Smooth muscle cell (in vitro differentiated cells): ENCODE results near the gene C1orf52. TPM values are rescaled to one million over a fixed set of nuclear protein-coding genes. Genes with fewer than 3 reads are reported as not detected.
A peak's percentile ranks its signal among the peaks of the same experiment; 100 is the strongest.

Experiments
- DNase-seq: peaks from one replicate; lab custom pipeline; 2025; ENCODE audit not compliant: unreplicated experiment; lab: John Stamatoyannopoulos, UW
- H2AFZ ChIP-seq: fragments of 200-600 bp; sonication (generic); 2 replicates; pipeline ENCODE4 v1.6.0; 2016; ENCODE audit warnings: antibody characterized with exemption, low read depth, mild to moderate bottlenecking
- H3F3A ChIP-seq: fragments of 200-600 bp; sonication (generic); 2 replicates; pipeline ENCODE4 v1.6.0; 2017; ENCODE audit warnings: antibody characterized with exemption, low read depth
- H3K27ac ChIP-seq: fragments of 200-600 bp; sonication (generic); 2 replicates; pipeline ENCODE4 v1.5.1; 2016; ENCODE audit warnings: low read depth, mild to moderate bottlenecking
- H3K27me3 ChIP-seq: fragments of 200-600 bp; sonication (generic); 2 replicates; pipeline ENCODE4 v1.6.1; 2016; ENCODE audit warnings: low read depth, mild to moderate bottlenecking
- H3K36me3 ChIP-seq: fragments of 200-600 bp; sonication (generic); 2 replicates; pipeline ENCODE4 v1.5.1; 2016; ENCODE audit warnings: low read depth
- H3K4me1 ChIP-seq: fragments of 200-600 bp; sonication (generic); 2 replicates; pipeline ENCODE4 v1.5.1; 2016; ENCODE audit warnings: low read depth
- H3K4me2 ChIP-seq: fragments of 200-600 bp; sonication (generic); 2 replicates; pipeline ENCODE4 v1.6.0; 2016; ENCODE audit warnings: mild to moderate bottlenecking
- H3K4me3 ChIP-seq: fragments of 200-600 bp; sonication (generic); 2 replicates; pipeline ENCODE4 v1.5.1; 2016; ENCODE audit warnings: mild to moderate bottlenecking
- H3K79me2 ChIP-seq: fragments of 200-600 bp; sonication (generic); 2 replicates; pipeline ENCODE4 v1.6.0; 2016; ENCODE audit warnings: low read depth, mild to moderate bottlenecking
- H3K9ac ChIP-seq: fragments of 200-600 bp; sonication (generic); 2 replicates; pipeline ENCODE4 v1.6.0; 2016; ENCODE audit warnings: low read depth
- H3K9me3 ChIP-seq: fragments of 200-600 bp; sonication (generic); replicated peaks from 2 replicates; pipeline ENCODE4 v1.5.1; 2016; ENCODE audit warnings: low read depth
- H4K20me1 ChIP-seq: fragments of 200-600 bp; sonication (generic); 2 replicates; pipeline ENCODE4 v1.6.0; 2016; ENCODE audit warnings: low read depth
- WGBS: methylation state at CpG from one replicate; pipeline ENCODE4 v1.1.7; 2016; ENCODE audit warnings: low lambda C conversion rate; 5-methylcytosine and 5-hydroxymethylcytosine counted together
- polyA plus RNA-seq: library from polyadenylated mRNA; unstranded; fragments of >200 nt; fragmentation: Nextera tagmentation; extraction: Ambion mirVana; gene quantifications from 2 replicates; pipeline ENCODE4 v1.2.1, GENCODE V29; 2016
- total RNA-seq: library from RNA; depleted of rRNA; stranded (reverse); fragments of >200 nt; gene quantifications from 2 replicates; pipeline ENCODE4 v1.2.3, GENCODE V29; 2014
- TF ChIP-seq, protein P1 (sequence below): fragments of 200-600 bp; sonication (generic); IDR thresholded peaks from 2 replicates; pipeline ENCODE4 v1.5.1; 2017; ENCODE audit warnings: borderline replicate concordance, mild to moderate bottlenecking, antibody characterized with exemption; ENCODE audit not compliant: insufficient read depth, poor library complexity, severe bottlenecking

The C1orf52 gene
- total and polyA plus RNA-seq, 2 experiments from 2014 or later, result 39.4 to 46.4 TPM

DNA sequence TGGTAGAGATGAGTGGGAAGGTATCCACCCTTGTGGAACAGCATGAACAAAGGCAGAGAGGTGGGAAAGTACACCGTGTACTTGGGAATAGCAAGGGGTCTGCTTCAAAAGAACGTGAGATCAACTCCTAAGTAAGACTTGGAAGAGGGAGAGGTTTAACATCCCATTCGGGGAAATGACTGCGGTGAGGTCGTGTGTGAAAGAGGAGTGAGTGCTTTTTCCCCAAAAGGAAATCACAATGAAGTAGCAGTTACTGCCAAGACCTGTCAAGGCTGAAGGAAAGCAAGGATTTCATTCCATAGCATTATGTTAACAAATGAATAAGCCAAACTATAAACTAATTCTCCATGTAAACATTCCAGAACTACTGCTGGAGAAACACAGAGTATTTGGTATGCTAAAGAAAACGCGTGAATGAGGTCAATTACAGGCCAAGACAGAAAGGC is 38.7 kb downstream of the C1orf52 start:
- H3K27me3 ChIP-seq, result no peaks in the 10 kb centered on the region
- H2AFZ ChIP-seq, result peak overlapping the region; percentile 32
- H3K9me3 ChIP-seq, result no peaks in the 10 kb centered on the region
- peak overlapping the region; percentile 31 for H3K4me2 ChIP-seq
- H4K20me1 ChIP-seq, result no peaks in the 10 kb centered on the region
- H3K9ac ChIP-seq, result no peak overlapping the region
- TF ChIP-seq, protein P1, sequence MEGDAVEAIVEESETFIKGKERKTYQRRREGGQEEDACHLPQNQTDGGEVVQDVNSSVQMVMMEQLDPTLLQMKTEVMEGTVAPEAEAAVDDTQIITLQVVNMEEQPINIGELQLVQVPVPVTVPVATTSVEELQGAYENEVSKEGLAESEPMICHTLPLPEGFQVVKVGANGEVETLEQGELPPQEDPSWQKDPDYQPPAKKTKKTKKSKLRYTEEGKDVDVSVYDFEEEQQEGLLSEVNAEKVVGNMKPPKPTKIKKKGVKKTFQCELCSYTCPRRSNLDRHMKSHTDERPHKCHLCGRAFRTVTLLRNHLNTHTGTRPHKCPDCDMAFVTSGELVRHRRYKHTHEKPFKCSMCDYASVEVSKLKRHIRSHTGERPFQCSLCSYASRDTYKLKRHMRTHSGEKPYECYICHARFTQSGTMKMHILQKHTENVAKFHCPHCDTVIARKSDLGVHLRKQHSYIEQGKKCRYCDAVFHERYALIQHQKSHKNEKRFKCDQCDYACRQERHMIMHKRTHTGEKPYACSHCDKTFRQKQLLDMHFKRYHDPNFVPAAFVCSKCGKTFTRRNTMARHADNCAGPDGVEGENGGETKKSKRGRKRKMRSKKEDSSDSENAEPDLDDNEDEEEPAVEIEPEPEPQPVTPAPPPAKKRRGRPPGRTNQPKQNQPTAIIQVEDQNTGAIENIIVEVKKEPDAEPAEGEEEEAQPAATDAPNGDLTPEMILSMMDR, result no peak
- DNase-seq, result no peak
- H3K36me3 ChIP-seq, result no peaks in the 10 kb centered on the region
- H3K4me3 ChIP-seq, result no peak overlapping the region
- 43% methylated on average over 7 of the region's 7 CpGs for WGBS
- H3K4me1 ChIP-seq, result peaks cover 17% of the 10 kb centered on the region
- H3K79me2 ChIP-seq, result no peaks in the 10 kb centered on the region
- H3K27ac ChIP-seq, result no peak overlapping the region
- no peaks in the 10 kb centered on the region for H3F3A ChIP-seq

DNA sequence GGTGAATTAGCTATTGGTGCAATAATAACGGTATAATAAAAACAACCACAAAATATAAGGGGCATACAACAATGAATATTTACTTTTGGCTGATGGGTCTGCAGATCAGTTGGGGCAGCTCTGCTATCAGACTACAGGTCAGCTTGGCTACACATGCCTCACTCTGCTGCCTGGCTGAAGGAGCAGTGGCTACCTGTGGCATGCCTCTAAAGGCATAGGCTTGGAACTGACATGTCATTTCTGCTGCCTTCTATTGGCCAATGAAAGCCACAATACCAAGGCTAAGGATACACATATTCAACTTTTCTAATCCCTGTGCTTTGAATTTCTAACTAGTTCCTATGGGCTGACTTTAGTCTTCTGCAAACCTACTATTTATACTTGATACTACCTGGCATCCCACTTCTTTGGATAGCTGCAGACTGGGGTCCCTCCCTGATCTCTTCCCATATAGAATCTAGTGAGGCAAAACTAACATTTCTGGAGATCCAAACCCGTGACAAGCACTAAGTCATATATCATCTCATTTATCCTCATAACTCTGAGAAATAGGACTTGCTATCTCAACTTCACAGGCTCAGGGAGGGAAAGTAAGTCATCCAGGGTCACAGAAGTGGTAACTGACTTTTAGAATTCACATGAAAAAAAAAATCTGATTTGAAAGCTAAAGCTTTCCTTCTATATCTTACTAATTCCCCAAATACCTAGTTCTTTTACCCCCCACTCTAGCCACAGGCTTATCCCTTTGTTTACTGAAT is 39.4 kb downstream of the C1orf52 start:
- Histone ChIP-seq H3K4me3 (no peak overlapping the region), H3K4me2 (no peak overlapping the region), H3K79me2 (no peaks in the 10 kb centered on the region), H3K4me1 (peaks cover 10% of the 10 kb centered on the region), H3K27me3 (no peaks in the 10 kb centered on the region), H4K20me1 (no peaks in the 10 kb centered on the region), H3K27ac (no peak overlapping the region), H3K9me3 (no peaks in the 10 kb centered on the region), H2AFZ (no peak overlapping the region), H3F3A (no peaks in the 10 kb centered on the region), H3K9ac (no peak overlapping the region), H3K36me3 (no peaks in the 10 kb centered on the region)
- WGBS, result 83% methylated on average over 2 of the region's 2 CpGs
- TF ChIP-seq, protein P1, result no peak
- DNase-seq, result no peak

DNA sequence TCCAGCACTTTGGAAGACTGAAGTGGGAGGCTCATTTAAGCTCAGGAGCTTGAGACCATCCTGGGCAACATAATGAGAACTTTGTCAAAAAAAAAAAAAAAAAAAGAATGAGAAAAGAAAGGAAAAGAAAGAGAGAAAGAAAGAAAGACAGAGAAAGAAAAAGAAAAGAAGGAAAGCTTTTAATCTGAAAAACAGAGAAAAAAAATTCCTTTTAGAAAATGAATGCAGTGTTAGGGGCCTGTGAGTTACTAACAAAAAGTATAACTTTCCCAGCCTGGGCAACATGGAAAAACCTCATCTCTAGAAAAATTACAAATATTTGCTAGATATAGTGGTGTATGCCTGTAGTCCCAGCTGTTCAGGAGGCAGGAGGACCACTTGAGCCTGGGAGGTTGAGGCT is 42.8 kb downstream of the C1orf52 start:
- Histone ChIP-seq H3K9me3 (no peaks in the 10 kb centered on the region), H3K4me2 (no peak overlapping the region), H3K9ac (no peak overlapping the region), H3K4me1 (no peaks in the 10 kb centered on the region), H3F3A (no peaks in the 10 kb centered on the region), H4K20me1 (no peaks in the 10 kb centered on the region), H3K36me3 (no peaks in the 10 kb centered on the region), H2AFZ (no peak overlapping the region), H3K27ac (no peak overlapping the region), H3K79me2 (no peaks in the 10 kb centered on the region), H3K4me3 (no peak overlapping the region), H3K27me3 (no peaks in the 10 kb centered on the region)
- TF ChIP-seq, protein P1, result no peak
- no peak for DNase-seq

DNA sequence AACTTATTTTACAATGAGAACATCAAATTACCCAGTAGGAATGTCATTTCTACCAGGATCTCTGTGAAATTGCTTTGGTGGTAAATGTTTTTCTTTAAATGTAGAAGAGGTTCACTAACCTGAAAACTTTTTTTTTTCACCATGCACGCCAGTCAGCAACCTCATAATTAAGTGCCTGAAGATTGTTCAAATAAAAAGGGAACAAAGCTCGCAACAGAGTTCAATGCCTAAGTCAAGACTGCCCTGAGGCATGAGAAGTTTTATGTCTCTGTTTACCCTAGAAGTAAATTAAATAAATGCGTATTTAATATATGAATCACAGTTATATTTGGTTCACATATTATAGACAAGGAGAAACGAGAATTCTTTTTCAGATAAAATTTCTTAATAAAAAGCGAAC is 44.8 kb downstream of the C1orf52 start:
- Histone ChIP-seq H3K4me3 (no peak overlapping the region), H3K27ac (no peak overlapping the region), H3K4me2 (no peak overlapping the region), H3K9me3 (no peaks in the 10 kb centered on the region), H3F3A (no peaks in the 10 kb centered on the region), H3K27me3 (no peaks in the 10 kb centered on the region), H2AFZ (no peak overlapping the region), H4K20me1 (no peaks in the 10 kb centered on the region), H3K9ac (no peak overlapping the region), H3K36me3 (no peaks in the 10 kb centered on the region), H3K79me2 (no peaks in the 10 kb centered on the region), H3K4me1 (no peaks in the 10 kb centered on the region)
- 85% methylated on average over 5 of the region's 5 CpGs for WGBS
- TF ChIP-seq, protein P1, result no peak
- no peak for DNase-seq
